Limb (tissue), 2 donors: ENCODE data around the gene PSMB2.
"Not testable (repeated sequence)": the region's sequence is repeated elsewhere in the genome, so short reads cannot be mapped to it uniquely, and the experiment has no call there.

Experiments used
- DNase-seq, 2 donors: peaks; one replicate each; pipeline ENCODE4 v3.0.0-alpha.2; 2016; ENCODE audit errors: extremely low spot score in 2 of 2

Gene PSMB2

GRCh38 chr1:35641233-35641866, at the start of gene PSMB2:
TSS of gene PSMB2 (minus strand) at chr1:35641526. CDS start at chr1:35641432, 94 bp downstream.
- DNase-seq, result peak; percentile 95 to 97

- no peak for DNase-seq
Observed at GRCh38 chr1:35691080-35691479, 49.8 kb upstream of the PSMB2 start.

GRCh38 chr1:35690103-35690502, 48.8 kb upstream of the PSMB2 start:
- DNase-seq, result not testable (repeated sequence)

GRCh38 chr1:35688161-35688560, 46.8 kb upstream of the PSMB2 start:
- DNase-seq, result no peak

GRCh38 chr1:35683012-35683411, 41.7 kb upstream of the PSMB2 start:
- DNase-seq, result no peak

GRCh38 chr1:35680271-35680670, 38.9 kb upstream of the PSMB2 start:
- DNase-seq, result no peak

- no peak for DNase-seq
Observed at GRCh38 chr1:35675773-35676172, 34.4 kb upstream of the PSMB2 start.

GRCh38 chr1:35674111-35674510, 32.8 kb upstream of the PSMB2 start:
- DNase-seq, result no peak

- DNase-seq, result no peak
Observed at GRCh38 chr1:35672116-35672515, 30.8 kb upstream of the PSMB2 start.

GRCh38 chr1:35668506-35668905, 27.2 kb upstream of the PSMB2 start:
- DNase-seq, result no peak

GRCh38 chr1:35666916-35667315, 25.6 kb upstream of the PSMB2 start:
- DNase-seq, result no peak

GRCh38 chr1:35666216-35666615, 24.9 kb upstream of the PSMB2 start:
- no peak for DNase-seq

GRCh38 chr1:35663434-35663833, 22.1 kb upstream of the PSMB2 start:
- DNase-seq, result no peak

- DNase-seq, result no peak
Observed at GRCh38 chr1:35661474-35661795, 20.1 kb upstream of the PSMB2 start.

- peak; percentile 30 to 36 for DNase-seq
Observed at GRCh38 chr1:35660581-35661473, 19.5 kb upstream of the PSMB2 start.

- DNase-seq, result no peak
Observed at GRCh38 chr1:35659589-35659988, 18.3 kb upstream of the PSMB2 start.

- no peak for DNase-seq
Observed at GRCh38 chr1:35657851-35658250, 16.5 kb upstream of the PSMB2 start.

GRCh38 chr1:35656863-35657232, 15.5 kb upstream of the PSMB2 start:
- no peak for DNase-seq

GRCh38 chr1:35656148-35656862, 15.0 kb upstream of the PSMB2 start:
- DNase-seq, result no peak

GRCh38 chr1:35655196-35655595, 13.9 kb upstream of the PSMB2 start:
- no peak for DNase-seq

- no peak for DNase-seq
Observed at GRCh38 chr1:35650416-35650815, 9.1 kb upstream of the PSMB2 start.

GRCh38 chr1:35646043-35646442, 4.7 kb upstream of the PSMB2 start:
- no peak for DNase-seq
